Activated T-helper 2 cell treated with anti-CD3 and anti-CD28 coated beads, Interferon-gamma antibody, Interleukin-2, Interleukin-4, amounts not matched to agents 10 μg/mL and 5 μg/mL and 100 μg/mL, durations not matched to agents 14 hours and 24 hours and 36 hours (primary cell): Measurements from ENCODE around the gene KIF27. TPM values are rescaled to one million over a fixed set of nuclear protein-coding genes. Genes with fewer than 3 reads are reported as not detected.

Source experiments
- total RNA-seq: library from RNA; stranded (reverse); gene quantifications from 2 replicates; pipeline ENCODE4 v1.2.3, GENCODE V29; 2022

The KIF27 gene
- total RNA-seq, 1 donor from 2014 or later: 2.3 TPM

Other genes starting within 250 kb of the KIF27 start
- 138 and 140 TPM in 2 replicates for gene UBQLN1, start 213.5 kb downstream of the KIF27 start, total RNA-seq
- 2.7 and 2.8 TPM in 2 replicates for gene GKAP1, start 103.7 kb downstream of the KIF27 start, total RNA-seq
- gene HNRNPK, start 58.8 kb upstream of the KIF27 start, total RNA-seq: 855 and 856 TPM in 2 replicates
- gene RMI1, start 59.4 kb upstream of the KIF27 start, total RNA-seq: 26.1 and 27.3 TPM in 2 replicates